GM12878 (cell line): ENCODE results near the gene MAEL. TPM values are rescaled to one million over a fixed set of nuclear protein-coding genes. Genes with fewer than 3 reads are reported as not detected.

Experiments used
- ATAC-seq: fragments of 200-7000 bp; cut with Tn5 transposase; 3 replicates; pipeline ENCODE4 v1.9.1; 2020; ENCODE audit warnings: mild to moderate bottlenecking, moderate library complexity
- BruUV-seq: library from RNA; stranded (reverse); fragments of 400-500 nt; replicated peaks from 2 replicates; lab custom pipeline; 2021; lab: Mats Ljungman, UMichigan
- CTCF ChIA-PET: fragments of 300-600 bp; sonication (Branson Sonifier 250); formaldehyde crosslinking; extraction: SDS; loops from one replicate; lab custom pipeline; 2021; ENCODE audit warnings: inconsistent platforms; lab: Yijun Ruan, JAX
- POLR2A ChIA-PET: fragments of 350-600 bp; formaldehyde crosslinking; extraction: SDS; loops from one replicate; lab custom pipeline; 2021; ENCODE audit warnings: inconsistent platforms; lab: Charles Lee
- RAD21 ChIA-PET: fragments of 300-600 bp; sonication (Branson Sonifier 250); formaldehyde crosslinking; loops from one replicate; lab custom pipeline; 2023; ENCODE audit warnings: antibody characterized with exemption; ENCODE audit not compliant: unreplicated experiment; lab: Charles Lee
- SMC1A ChIA-PET: fragments of 300-600 bp; sonication (Branson Sonifier 250); formaldehyde crosslinking; loops from one replicate; lab custom pipeline; 2023; ENCODE audit not compliant: unreplicated experiment, uncharacterized antibody; lab: Charles Lee
- DNase-seq: peaks from one replicate; pipeline ENCODE4 v3.0.0-alpha.2; 2011; ENCODE audit warnings: low read depth, low spot score
- FAIRE-seq: peaks from 3 replicates; lab custom pipeline; 2011; peaks lifted over from hg19 to GRCh38; lab: Jason Lieb, UNC
- H2AFZ ChIP-seq: 2 replicates; pipeline ENCODE4 v1.6.0; 2011; ENCODE audit warnings: low read depth, low read length, control low read depth; ENCODE audit not compliant: control insufficient read depth
- H3K27ac ChIP-seq: 2 replicates; pipeline ENCODE4 v1.5.1; 2011; ENCODE audit warnings: control low read depth; ENCODE audit not compliant: control insufficient read depth, insufficient read depth
- H3K27me3 ChIP-seq, 2 experiments: replicated peaks in 1 of 2; 2 replicates each; pipeline versions ENCODE4 v1.6.0 to v1.6.1; 2011; ENCODE audit warnings: low read length in 1 of 2; ENCODE audit not compliant: control insufficient read depth in 2 of 2, insufficient read depth in 2 of 2
- H3K36me3 ChIP-seq, 2 experiments: 2 replicates each; pipeline ENCODE4 v1.5.1; 2011; ENCODE audit warnings: low read length in 1 of 2; ENCODE audit not compliant: control insufficient read depth in 2 of 2, insufficient read depth in 2 of 2
- H3K4me1 ChIP-seq: 2 replicates; pipeline ENCODE4 v1.6.1; 2011; ENCODE audit warnings: mild to moderate bottlenecking, low read length, moderate library complexity, mixed read lengths; ENCODE audit not compliant: control insufficient read depth, insufficient read depth
- H3K4me2 ChIP-seq: 2 replicates; pipeline ENCODE4 v1.6.0; 2011; ENCODE audit warnings: control low read depth; ENCODE audit not compliant: control insufficient read depth, insufficient read depth
- H3K4me3 ChIP-seq: fragments of 200-600 bp; sonication (generic); 2 replicates; pipeline ENCODE4 v1.5.1; 2016
- H3K79me2 ChIP-seq: 2 replicates; pipeline ENCODE4 v1.6.0; 2011; ENCODE audit warnings: low read length; ENCODE audit not compliant: control insufficient read depth, insufficient read depth
- H3K9ac ChIP-seq: 2 replicates; pipeline ENCODE4 v1.8.0; 2011; ENCODE audit warnings: low read length, control low read depth, mixed read lengths; ENCODE audit not compliant: control insufficient read depth, insufficient read depth
- H3K9me3 ChIP-seq: replicated peaks from 3 replicates; pipeline ENCODE4 v1.5.1; 2011; ENCODE audit warnings: mild to moderate bottlenecking, low read length; ENCODE audit not compliant: control insufficient read depth, insufficient read depth
- H4K20me1 ChIP-seq: 2 replicates; pipeline ENCODE4 v1.6.0; 2011; ENCODE audit not compliant: control insufficient read depth, insufficient read depth
- BMI1 ChIP-seq: fragments of 450-650 bp; IDR thresholded peaks from 2 replicates; pipeline ENCODE4 v1.6.1; 2016; ENCODE audit warnings: mild to moderate bottlenecking, moderate library complexity, borderline replicate concordance
- CREB1 ChIP-seq: IDR thresholded peaks from 2 replicates; pipeline ENCODE4 v1.6.1; 2012; ENCODE audit warnings: low read depth, mild to moderate bottlenecking, inconsistent platforms
- EED ChIP-seq: sonication (generic); IDR thresholded peaks from 2 replicates; pipeline ENCODE4 v1.6.1; 2016; ENCODE audit warnings: antibody characterized with exemption, low read depth
- KAT2A ChIP-seq: conservative IDR thresholded peaks from 2 replicates; pipeline ENCODE4 v1.6.1; 2011; ENCODE audit warnings: low read depth, low read length; ENCODE audit not compliant: control insufficient read depth
- MTA2 ChIP-seq: fragments of 450-650 bp; IDR thresholded peaks from 2 replicates; pipeline ENCODE4 v1.6.1; 2016; ENCODE audit warnings: low read depth, mild to moderate bottlenecking, moderate library complexity
- NR2C2 ChIP-seq: IDR thresholded peaks from 2 replicates; pipeline ENCODE4 v1.6.1; 2011; ENCODE audit warnings: borderline replicate concordance, low read depth; ENCODE audit not compliant: control insufficient read depth, insufficient read length
- RAD21 ChIP-seq: IDR thresholded peaks from 2 replicates; pipeline ENCODE4 v1.6.1; 2011; ENCODE audit warnings: mild to moderate bottlenecking, low read depth, low read length, moderate library complexity; ENCODE audit not compliant: insufficient read depth
- SMAD1 ChIP-seq: fragments of 450-650 bp; IDR thresholded peaks from 2 replicates; pipeline ENCODE4 v1.6.1; 2018; ENCODE audit warnings: mild to moderate bottlenecking, low read depth; ENCODE audit not compliant: partially characterized antibody
- TARDBP ChIP-seq: IDR thresholded peaks from 2 replicates; pipeline ENCODE4 v1.6.1; 2016; ENCODE audit warnings: borderline replicate concordance
- WGBS: methylation state at CpG from one replicate; pipeline ENCODE4 v1.1.6; 2016; ENCODE audit warnings: low lambda C conversion rate; ENCODE audit not compliant: insufficient replicate concordance, insufficient coverage; ENCODE audit errors: missing lambda C conversion rate; 5-methylcytosine and 5-hydroxymethylcytosine counted together
- in situ Hi-C: fragments of 300-500 bp; cut with MboI; formaldehyde crosslinking; loops from 9 replicates; pipeline ENCODE4 v1.14.3; 2018; ENCODE audit warnings: mixed read lengths
- intact Hi-C: fragments of 100-400 bp; cut with micrococcal nuclease; formaldehyde crosslinking; loops from one replicate; pipeline ENCODE4 v1.14.2; 2022; ENCODE audit not compliant: unreplicated experiment
- polyA plus RNA-seq, 11 experiments: library from polyadenylated mRNA; depleted of rRNA in 4 of 11; unstranded in 6 of 11; stranded (reverse) in 5 of 11; fragments of >200 nt; fragmentation: Nextera tagmentation in 4 of 11; fragmentation: Illumina TruSeq in 1 of 11; extraction: Ambion mirVana in 4 of 11; extraction: Trizol in 1 of 11; gene quantifications; 1 replicate in 1 of 11; 2 replicates in 10 of 11; pipeline versions ENCODE4 v1.2.1 to v1.2.3, GENCODE V29; 2011 to 2016; ENCODE audit warnings: inconsistent platforms in 2 of 11, missing spikeins in 2 of 11, low read depth in 1 of 11
- total RNA-seq, 4 experiments: library from RNA; depleted of rRNA in 3 of 4; stranded (reverse); fragments of >200 nt in 3 of 4; fragmentation: Illumina TruSeq in 1 of 4; extraction: Trizol in 1 of 4; gene quantifications; 2 replicates each; pipeline versions ENCODE4 v1.2.1 to v1.2.3, GENCODE V29; 2013 to 2021
- TF ChIP-seq, protein P1 (sequence below): IDR thresholded peaks from 2 replicates; pipeline ENCODE4 v1.6.1; 2011; ENCODE audit warnings: borderline replicate concordance, low read depth, mild to moderate bottlenecking, moderate library complexity, mixed read lengths, low read length; ENCODE audit not compliant: insufficient read depth; ENCODE audit errors: extremely low read length
- TF ChIP-seq, protein P2 (sequence below): fragments of 450-650 bp; IDR thresholded peaks from 2 replicates; pipeline ENCODE4 v1.6.1; 2017; ENCODE audit warnings: mild to moderate bottlenecking, low read depth, inconsistent platforms; ENCODE audit not compliant: poor library complexity, severe bottlenecking

The MAEL gene
- total and polyA plus RNA-seq, 10 of the 15 experiments (the other 5 are each of a cell fraction or from before 2014, with no cell fraction given): 0.10 to 0.43 (median 0.24) TPM; not detected in 2

DNA sequence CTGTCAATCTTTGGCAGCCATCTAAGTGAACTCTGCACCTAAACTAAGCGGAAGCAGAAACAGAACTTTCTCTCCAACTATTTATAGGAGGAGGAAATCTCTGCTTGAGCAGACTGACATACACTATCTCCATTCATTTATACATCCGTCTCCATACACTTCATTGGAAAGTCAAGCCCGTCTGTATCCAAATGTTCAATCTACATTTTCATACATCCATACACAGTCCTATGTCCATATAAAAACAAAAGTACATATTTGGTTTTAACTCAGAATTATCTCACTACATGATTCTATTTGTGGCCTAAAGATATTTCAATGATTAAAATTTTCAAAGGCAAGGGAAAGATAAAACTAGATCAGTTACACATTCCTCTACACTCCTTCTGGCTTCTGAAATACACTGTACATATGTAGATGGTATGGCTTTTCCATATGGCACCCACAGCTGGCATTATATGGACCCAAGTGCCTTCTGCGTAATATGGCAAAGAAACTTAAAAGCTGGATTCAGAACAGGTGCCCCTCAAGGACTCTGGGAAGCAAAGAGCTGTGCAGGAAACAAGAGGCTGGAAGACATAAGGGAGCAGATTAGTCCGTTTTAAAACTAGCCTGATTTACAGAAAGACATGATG lies 49.2 kb upstream of the MAEL start:
- H2AFZ ChIP-seq: no peak overlapping the region
- H3K9ac ChIP-seq: no peak overlapping the region
- no TSS peak for BruUV-seq
- no peak overlapping the region for H3K27ac ChIP-seq
- FAIRE-seq (no peak), ATAC-seq (no peak), DNase-seq (no peak)
- peaks cover 0 to 2% of the 10 kb centered on the region in 2 experiments; a peak in 2 of 4 replicates for H3K27me3 ChIP-seq
- H3K36me3 ChIP-seq: no peaks in the 10 kb centered on the region; a peak in 1 of 4 replicates
- ChIA-PET CTCF (interaction anchor here (0.8 kb wide), 1 partner anchor 30 kb away, joined by 3 read pairs; no protein-coding TSS in a partner anchor), RAD21 (no interaction called here), POLR2A (no interaction called here)
- H3K4me3 ChIP-seq: no peak overlapping the region
- no peaks in the 10 kb centered on the region for H4K20me1 ChIP-seq
- intact Hi-C loops: no loop called here
- H3K9me3 ChIP-seq: no peaks in the 10 kb centered on the region
- H3K4me2 ChIP-seq: no peak overlapping the region
- 67% methylated on average over 5 of the region's 5 CpGs for WGBS
- no peaks in the 10 kb centered on the region for H3K79me2 ChIP-seq
- no peak for TF ChIP-seq SMAD1
- TF ChIP-seq NR2C2: no peak
- TF ChIP-seq, protein P1, sequence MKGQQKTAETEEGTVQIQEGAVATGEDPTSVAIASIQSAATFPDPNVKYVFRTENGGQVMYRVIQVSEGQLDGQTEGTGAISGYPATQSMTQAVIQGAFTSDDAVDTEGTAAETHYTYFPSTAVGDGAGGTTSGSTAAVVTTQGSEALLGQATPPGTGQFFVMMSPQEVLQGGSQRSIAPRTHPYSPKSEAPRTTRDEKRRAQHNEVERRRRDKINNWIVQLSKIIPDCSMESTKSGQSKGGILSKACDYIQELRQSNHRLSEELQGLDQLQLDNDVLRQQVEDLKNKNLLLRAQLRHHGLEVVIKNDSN: no peak
- TF ChIP-seq MTA2: no peak
- no peak for TF ChIP-seq TARDBP
- TF ChIP-seq, protein P2, sequence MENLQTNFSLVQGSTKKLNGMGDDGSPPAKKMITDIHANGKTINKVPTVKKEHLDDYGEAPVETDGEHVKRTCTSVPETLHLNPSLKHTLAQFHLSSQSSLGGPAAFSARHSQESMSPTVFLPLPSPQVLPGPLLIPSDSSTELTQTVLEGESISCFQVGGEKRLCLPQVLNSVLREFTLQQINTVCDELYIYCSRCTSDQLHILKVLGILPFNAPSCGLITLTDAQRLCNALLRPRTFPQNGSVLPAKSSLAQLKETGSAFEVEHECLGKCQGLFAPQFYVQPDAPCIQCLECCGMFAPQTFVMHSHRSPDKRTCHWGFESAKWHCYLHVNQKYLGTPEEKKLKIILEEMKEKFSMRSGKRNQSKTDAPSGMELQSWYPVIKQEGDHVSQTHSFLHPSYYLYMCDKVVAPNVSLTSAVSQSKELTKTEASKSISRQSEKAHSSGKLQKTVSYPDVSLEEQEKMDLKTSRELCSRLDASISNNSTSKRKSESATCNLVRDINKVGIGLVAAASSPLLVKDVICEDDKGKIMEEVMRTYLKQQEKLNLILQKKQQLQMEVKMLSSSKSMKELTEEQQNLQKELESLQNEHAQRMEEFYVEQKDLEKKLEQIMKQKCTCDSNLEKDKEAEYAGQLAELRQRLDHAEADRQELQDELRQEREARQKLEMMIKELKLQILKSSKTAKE: no peak
- TF ChIP-seq BMI1: no peak
- TF ChIP-seq EED: no peak
- TF ChIP-seq RAD21: no peak
- TF ChIP-seq KAT2A: no peak
- TF ChIP-seq CREB1: no peak
- TF ChIP-seq, all 136 proteins: peak for 0
- SMC1A ChIA-PET: interaction anchor here (1.4 kb wide), 1 partner anchor 10 kb away, joined by 4 read pairs; no protein-coding TSS in a partner anchor
- in situ Hi-C loops: no loop called here
- no peaks in the 10 kb centered on the region; the same call in 1 of the 2 replicates for H3K4me1 ChIP-seq
